Measurements from ENCODE around the gene POLR2E. TPM values are rescaled to one million over a fixed set of nuclear protein-coding genes. Genes with fewer than 3 reads are reported as not detected.

Gene POLR2E
- total RNA-seq, 1 experiment from 2014 or later, result 281 TPM

DNA sequence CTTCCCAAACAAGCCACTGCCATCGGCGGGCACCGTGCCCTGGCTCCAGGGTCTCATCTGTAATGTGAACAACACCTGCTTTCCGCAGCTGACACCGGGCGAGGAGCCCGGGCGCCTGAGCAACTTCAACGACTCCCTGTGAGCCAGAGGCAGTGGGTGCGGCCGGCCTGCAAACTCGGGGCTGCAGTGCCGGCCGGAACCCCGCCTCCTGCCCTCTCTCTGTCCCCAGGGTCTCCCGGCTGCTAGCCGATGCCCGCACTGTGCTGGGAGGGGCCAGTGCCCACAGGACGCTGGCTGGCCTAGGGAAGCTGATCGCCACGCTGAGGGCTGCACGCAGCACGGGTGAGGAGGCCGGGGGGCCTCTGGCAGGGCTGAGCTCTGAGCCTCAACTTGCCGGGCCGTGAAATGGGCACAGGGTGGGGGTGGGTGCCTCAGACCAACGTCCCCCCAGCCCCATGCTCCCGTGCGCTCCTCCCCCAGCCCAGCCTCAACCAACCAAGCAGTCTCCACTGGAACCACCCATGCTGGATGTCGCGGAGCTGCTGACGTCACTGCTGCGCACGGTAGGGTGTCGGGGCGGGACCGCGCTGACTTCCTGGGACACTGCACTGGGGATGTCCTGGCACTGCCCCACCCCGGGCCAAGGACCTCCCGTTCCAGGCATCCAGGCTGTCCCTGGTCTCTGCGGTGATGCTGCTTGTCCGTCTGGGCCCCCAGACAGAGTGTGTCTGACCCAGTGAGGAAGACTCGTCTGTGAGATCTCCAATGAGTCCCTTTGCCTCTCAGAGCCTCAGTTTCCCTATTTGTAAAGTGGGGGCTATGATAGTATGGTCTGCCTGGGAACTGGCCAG is 53.1 kb downstream of the POLR2E start (continued):
- no peak for TF ChIP-seq JUND (IDR thresholded peaks at IDR 0.05)
- no peak for TF ChIP-seq ELF1 (IDR thresholded peaks at IDR 0.05; ENCODE audit: borderline replicate concordance, low read depth)
- TF ChIP-seq ZNF274 (IDR thresholded peaks at IDR 0.05; ENCODE audit: low read depth, low read length), result no peak
- peak; percentile 90 for TF ChIP-seq SP1 (IDR thresholded peaks at IDR 0.05; ENCODE audit: low read depth)
- TF ChIP-seq, protein P1, sequence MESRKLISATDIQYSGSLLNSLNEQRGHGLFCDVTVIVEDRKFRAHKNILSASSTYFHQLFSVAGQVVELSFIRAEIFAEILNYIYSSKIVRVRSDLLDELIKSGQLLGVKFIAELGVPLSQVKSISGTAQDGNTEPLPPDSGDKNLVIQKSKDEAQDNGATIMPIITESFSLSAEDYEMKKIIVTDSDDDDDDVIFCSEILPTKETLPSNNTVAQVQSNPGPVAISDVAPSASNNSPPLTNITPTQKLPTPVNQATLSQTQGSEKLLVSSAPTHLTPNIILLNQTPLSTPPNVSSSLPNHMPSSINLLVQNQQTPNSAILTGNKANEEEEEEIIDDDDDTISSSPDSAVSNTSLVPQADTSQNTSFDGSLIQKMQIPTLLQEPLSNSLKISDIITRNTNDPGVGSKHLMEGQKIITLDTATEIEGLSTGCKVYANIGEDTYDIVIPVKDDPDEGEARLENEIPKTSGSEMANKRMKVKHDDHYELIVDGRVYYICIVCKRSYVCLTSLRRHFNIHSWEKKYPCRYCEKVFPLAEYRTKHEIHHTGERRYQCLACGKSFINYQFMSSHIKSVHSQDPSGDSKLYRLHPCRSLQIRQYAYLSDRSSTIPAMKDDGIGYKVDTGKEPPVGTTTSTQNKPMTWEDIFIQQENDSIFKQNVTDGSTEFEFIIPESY (IDR thresholded peaks at IDR 0.05; ENCODE audit: extremely low read depth, insufficient replicate concordance, low read length), result no peak
- TF ChIP-seq EGR1 (IDR thresholded peaks at IDR 0.05; ENCODE audit: low read depth), result no peak
- TF ChIP-seq TCF7L2 (IDR thresholded peaks at IDR 0.05; ENCODE audit: borderline replicate concordance, extremely low read depth, insufficient read depth, insufficient read length), result peak; percentile 34
- TF ChIP-seq POLR2A (IDR thresholded peaks at IDR 0.05; ENCODE audit: borderline replicate concordance, extremely low read depth, insufficient read depth, insufficient read length), result peak; percentile 74
- TF ChIP-seq, protein P2, sequence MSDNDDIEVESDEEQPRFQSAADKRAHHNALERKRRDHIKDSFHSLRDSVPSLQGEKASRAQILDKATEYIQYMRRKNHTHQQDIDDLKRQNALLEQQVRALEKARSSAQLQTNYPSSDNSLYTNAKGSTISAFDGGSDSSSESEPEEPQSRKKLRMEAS (IDR thresholded peaks at IDR 0.05), result peak; percentile 86
- no peak for TF ChIP-seq RAD21 (IDR thresholded peaks at IDR 0.05; ENCODE audit: low read depth)
- TF ChIP-seq, protein P3, sequence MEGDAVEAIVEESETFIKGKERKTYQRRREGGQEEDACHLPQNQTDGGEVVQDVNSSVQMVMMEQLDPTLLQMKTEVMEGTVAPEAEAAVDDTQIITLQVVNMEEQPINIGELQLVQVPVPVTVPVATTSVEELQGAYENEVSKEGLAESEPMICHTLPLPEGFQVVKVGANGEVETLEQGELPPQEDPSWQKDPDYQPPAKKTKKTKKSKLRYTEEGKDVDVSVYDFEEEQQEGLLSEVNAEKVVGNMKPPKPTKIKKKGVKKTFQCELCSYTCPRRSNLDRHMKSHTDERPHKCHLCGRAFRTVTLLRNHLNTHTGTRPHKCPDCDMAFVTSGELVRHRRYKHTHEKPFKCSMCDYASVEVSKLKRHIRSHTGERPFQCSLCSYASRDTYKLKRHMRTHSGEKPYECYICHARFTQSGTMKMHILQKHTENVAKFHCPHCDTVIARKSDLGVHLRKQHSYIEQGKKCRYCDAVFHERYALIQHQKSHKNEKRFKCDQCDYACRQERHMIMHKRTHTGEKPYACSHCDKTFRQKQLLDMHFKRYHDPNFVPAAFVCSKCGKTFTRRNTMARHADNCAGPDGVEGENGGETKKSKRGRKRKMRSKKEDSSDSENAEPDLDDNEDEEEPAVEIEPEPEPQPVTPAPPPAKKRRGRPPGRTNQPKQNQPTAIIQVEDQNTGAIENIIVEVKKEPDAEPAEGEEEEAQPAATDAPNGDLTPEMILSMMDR (IDR thresholded peaks at IDR 0.05 in 2 of 3, conservative IDR thresholded peaks at IDR 0.05 in 1 of 3; ENCODE audit: borderline replicate concordance in 1 of 3, insufficient read depth in 1 of 3, low read depth in 2 of 3, low read length in 2 of 3), result no peak
- TF ChIP-seq YY1 (IDR thresholded peaks at IDR 0.05; ENCODE audit: extremely low read depth, insufficient replicate concordance, low read depth, low read length), result peak; percentile 74
